ENCODE results near the gene EPHA10.
"Not testable (repeated sequence)": the region's sequence is repeated elsewhere in the genome, so short reads cannot be mapped to it uniquely, and the experiment has no call there.

Gene EPHA10

GRCh38 chr1:37767488-37767887 lies 2.6 kb upstream of the EPHA10 start:
- DNase-seq = no peak

DNA sequence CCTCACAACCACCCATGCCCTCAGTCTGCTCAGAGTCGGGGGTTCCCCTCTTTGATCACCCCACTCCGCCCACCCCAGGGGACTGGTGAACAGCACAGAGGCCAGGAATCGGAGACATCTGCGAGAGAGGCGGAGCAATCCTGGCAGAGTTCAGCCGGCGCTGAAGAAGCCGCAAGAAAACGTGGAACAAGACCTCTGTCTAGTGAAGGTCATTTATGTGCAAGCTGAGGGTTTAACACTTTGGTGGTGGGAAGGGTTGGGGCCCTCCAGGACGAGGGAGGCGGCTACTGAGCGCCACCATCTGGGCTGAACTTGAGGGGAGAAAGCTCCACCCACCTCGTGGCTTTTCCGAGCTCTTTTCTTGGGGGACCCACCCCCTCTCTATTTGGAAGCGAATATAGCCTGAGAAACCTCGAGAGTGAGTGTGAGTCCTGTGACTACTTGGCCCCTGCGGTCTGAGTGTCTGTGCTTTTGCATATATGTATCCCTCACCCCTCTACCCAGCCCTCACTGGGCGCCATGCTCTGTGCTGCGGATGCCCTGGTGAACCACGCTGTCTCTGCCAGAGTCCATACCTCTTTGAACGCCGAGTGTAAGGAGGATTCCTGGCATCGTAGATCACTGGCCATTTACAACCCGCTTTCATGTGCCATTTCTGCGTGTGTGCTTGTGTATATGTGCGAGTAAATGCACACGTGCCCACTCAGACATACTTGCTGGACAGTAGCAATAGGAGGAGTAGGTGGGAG lies 1.2 kb upstream of the EPHA10 start:
- peak; percentile 58 for DNase-seq

DNA sequence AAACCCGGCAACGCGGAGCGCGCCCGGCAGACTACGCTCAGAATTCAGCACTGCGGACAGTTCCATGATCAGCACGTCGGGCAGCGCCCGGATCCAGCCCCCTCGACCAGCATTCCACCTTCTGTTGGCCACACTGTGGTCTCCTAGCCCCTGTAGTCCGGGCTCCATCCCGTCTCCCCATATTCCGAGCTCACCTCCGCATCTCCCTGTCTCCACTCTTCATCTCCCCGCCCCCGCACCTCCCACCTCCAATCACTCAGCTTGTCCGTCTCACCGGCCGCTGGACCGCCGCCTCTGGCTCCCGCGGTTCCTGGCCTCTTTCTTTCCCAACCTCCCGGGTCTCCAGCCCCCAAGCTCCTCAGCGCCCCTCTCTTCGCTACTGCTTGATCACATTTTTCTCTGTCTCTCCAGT lies 500 bp downstream of the EPHA10 start:
- DNase-seq = no peak

DNA sequence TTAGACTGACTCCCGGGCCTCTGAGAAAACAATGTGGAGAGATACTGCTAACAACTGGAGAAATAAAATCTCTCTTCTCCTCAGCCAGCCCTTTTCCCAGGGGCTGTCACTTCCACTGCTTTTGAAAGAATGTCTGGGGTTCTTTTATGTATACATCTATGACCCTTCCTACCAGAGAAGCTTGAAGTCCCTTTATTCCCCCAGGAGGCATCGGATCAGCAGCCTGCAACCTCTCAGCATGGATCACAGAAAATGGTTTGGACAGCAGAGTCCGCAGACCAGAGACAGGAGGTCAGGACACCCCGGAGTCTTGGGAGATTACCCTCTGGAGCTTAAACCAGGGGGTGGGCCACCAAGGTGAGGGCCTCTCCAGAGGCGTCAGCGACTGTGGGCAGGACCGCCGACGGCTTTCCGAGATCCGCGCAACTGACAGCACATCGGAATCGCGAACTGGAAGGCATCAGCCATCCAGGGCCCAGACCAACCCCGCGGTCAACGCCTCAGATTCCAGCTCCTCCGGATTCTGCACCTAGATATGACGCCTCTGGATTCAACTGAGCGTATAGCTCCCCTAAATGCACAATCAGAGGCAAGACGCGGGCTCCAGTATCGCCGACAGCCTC lies 1.0 kb downstream of the EPHA10 start:
- no peak for DNase-seq

GRCh38 chr1:37762516-37762915 lies 2.4 kb downstream of the EPHA10 start:
- no peak for DNase-seq

GRCh38 chr1:37761416-37762095 lies 3.4 kb downstream of the EPHA10 start:
- DNase-seq = no peak

- peak; percentile 6 for DNase-seq
These were observed 5.5 kb downstream of the EPHA10 start for GRCh38 chr1:37759451-37759850.

DNA sequence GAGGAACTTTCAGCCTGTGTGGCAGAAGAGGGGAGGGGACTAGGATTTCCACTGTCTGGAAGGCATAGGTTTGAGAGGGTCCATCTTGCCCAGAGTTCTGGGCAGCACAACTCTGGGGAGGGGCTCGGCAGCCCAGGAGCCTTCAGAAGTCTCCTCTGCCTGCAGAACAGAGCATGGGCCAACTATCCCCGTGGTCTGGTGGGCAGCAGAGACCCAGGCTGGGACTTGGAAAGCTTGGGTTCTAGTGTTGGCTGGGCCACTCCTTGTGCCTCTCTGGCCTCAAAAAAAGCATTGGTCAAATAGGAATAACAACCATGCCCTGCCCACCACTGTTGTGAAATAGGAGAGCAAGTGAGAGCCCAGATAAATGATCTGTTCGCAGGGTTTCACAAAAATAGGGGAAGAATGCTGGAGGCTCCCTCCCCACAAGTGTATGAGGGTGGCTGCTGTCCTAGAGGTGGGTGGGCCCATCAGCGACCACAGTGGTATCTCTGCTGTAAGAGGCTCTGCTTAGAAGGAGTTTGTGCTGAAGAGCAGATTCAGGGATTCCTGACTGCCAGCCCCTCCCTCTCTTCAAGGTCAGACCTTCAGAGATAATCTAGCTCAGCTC lies 8.9 kb downstream of the EPHA10 start:
- DNase-seq = no peak

DNA sequence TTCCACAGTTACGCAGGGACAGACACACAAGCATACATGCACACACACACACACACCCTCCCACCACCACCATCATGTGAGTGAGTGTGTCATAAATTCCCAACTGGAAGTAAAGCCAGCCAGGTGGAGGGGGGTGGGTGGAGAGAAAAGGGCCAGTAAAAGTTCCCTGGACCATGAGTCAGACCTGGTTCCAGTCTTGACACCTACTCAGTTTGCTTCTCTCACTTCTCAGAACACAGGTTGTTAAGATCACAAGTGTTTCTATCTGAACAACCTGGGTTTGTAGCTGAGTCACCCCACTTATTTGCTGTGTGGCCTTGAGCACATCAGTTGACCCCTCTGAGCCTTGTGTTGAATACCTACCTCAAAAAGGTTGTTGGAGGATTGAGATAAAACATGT lies 9.6 kb downstream of the EPHA10 start:
- DNase-seq = no peak

GRCh38 chr1:37753473-37754321 lies 11.2 kb downstream of the EPHA10 start:
- DNase-seq = no peak

GRCh38 chr1:37752583-37753471 lies 12.1 kb downstream of the EPHA10 start:
- peak; percentile 36 for DNase-seq

DNA sequence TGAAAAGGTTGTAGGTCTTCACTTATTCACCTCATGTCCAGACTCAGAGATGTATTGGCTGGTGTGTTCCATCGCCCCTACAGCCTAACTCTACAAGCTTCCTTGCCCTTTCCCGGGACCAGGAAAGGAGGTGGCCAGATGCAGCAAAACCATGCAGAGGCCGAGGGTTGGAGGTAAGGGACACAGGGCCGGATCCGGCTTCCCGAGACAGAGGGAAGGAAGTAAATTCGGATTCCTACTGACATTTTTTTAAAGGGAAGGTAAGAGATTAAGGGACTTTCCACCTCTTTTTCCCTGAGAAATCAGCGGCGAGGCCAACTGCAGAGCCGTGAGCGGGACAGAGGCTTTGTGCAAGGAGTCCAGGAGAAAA lies 12.7 kb downstream of the EPHA10 start:
- DNase-seq = no peak

DNA sequence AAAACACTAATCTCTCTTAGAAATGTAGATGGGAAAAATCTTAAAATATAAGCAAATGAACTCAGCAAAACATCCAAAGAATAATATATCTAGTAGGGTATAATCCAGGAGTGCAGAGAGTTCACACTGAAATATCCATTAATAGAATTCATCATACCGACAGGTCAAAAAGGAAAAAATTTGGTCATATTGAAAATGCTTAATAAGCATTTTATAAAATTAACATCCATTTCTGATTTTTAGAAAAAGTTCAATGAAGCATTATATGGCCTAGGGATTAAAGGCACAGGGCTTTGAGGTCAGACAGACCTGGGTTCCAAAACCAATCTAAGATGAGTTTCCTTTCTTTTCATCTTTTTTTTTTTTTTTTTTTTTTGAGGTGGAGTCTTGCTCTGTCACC lies 16.4 kb downstream of the EPHA10 start:
- DNase-seq = no peak

DNA sequence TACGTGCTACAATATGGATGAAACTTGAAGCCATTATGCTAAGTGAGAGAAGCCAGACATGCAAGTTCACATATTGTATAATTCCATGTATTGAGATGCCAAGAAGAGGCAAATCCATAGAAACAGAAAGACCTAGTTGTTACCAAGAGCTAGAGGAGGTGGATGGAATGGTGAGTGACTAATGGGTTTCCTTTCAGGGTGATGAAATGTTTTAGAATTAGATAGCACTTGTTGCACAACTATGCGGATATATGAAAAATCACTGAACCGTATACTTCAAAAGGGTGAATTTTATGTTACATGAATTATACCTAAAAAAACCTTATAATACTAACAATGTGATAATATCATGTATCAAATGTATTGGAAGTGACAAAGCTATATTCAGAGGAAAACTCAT lies 18.1 kb downstream of the EPHA10 start:
- DNase-seq = no peak

DNA sequence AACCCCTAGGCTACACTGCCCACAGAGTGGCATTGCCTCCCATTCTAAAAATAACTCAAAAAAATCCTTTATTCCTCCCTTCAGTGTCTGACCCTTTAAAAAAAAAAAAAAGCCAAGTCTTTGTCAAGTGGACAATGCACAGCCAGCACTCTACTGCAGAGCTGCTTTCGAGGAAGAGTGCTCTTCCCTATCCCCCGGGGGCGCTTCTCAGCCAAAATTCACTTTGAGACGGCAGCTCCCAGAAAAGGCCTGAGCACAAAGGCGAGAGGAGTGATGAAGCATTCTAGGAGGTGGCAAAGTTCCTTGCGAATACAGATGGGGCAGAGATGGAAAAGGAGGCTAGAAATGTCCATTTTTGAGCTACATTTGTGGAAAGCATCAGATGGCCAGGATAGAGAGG lies 23.3 kb downstream of the EPHA10 start:
- no peak for DNase-seq

DNA sequence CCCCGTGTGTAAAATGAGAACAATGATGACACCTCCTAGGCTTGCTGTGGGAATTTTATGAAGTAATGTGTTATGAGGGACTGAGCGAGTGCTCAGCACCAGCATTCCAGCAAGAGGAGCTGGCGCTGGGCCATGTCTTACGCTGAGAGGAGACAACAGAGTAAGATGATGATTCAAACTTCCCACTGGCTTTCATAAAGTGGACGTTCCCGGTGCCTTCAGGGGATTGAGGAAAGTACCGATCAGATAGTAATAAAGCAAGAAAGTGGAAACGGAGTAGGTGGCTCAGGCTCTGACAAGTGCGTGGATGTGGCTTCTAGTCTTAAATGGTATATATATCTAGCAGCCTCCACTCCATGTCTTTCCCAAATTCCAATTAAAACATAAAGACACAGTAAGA lies 23.8 kb downstream of the EPHA10 start:
- no peak for DNase-seq

DNA sequence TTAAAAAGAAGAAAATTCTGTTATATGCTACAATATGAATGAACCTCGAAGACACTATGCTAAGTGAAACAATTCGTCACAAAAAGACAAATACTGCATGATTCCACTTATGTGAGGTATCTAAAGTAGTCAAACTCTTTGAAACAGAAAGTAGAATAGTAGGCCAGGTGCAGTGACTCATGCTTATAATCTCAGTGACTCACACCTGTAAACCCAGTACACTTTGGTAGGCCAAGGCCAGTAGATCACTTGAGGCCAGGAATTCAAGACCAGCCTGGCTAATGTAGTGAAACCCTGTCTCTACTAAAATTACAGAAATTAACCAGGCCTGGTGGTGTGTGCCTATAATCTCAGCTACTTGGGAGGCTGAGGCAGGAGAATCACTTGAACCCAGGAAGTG lies 25.7 kb downstream of the EPHA10 start:
- no peak for DNase-seq

- DNase-seq = not testable (repeated sequence)
These were observed 26.3 kb downstream of the EPHA10 start for GRCh38 chr1:37738619-37739018.

GRCh38 chr1:37737975-37738374 lies 26.9 kb downstream of the EPHA10 start:
- DNase-seq = not testable (repeated sequence)

DNA sequence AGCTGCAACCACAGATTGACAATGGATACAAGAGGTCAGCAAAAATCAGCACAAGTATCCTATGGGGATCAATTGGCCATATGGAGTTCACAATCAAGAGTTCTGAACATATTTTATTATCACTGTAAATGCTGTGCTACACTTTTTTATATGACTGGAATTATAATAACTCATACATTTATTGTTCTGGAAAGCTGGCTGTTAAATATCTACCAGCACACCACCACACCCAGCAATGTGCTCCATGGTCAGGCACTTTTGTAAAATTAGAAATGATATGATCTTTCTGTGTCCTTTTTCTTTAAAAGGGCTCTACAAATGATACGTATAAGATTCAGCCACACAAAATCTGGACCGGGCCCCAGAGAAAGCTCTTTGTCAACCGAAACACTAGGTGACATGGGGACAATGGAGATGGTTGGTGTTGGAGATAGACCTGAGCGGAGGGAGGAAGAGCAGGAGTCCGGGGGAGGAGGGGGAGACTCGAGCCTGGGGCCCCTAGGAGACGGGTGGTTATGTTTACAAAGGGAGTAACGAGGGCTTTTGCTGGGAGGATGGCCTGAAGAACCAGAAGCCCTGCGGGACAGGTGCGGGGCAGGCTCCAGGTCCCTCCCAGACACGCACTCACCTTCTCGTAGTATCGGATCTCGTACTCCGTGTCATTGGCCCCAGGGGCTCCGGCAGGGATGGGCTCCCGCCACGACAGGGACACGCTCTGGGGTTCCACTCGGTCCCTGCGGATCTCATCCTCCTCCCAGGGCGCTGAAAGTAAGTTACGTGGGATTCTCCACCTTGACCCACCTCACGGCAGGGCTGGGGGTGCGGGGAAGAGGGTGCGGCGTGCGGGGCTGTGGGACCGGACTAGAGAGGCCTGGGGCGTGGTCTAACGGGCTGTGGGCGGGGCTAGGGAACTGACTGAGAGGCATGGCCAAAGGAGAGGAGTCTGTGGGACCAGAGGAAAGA lies 30.0 kb downstream of the EPHA10 start:
- no peak for DNase-seq
